Left renal pelvis (tissue), 4 donors: ENCODE results near the gene LRFN4. TPM values are rescaled to one million over a fixed set of nuclear protein-coding genes. Genes with fewer than 3 reads are reported as not detected.
A peak's percentile ranks its signal among the peaks of the same experiment; 100 is the strongest.

Experiments used
- DNase-seq, 4 donors: peaks; one replicate each; pipeline ENCODE4 v3.0.0-alpha.2; 2013; ENCODE audit warnings: low read depth in 4 of 4, low spot score in 3 of 4
- polyA plus RNA-seq, 4 donors: library from polyadenylated mRNA; unstranded; fragments of 120-200 nt; gene quantifications; one replicate each; pipeline ENCODE4 v1.2.1, GENCODE V29; 2013; ENCODE audit not compliant: insufficient read length in 4 of 4

The LRFN4 gene
- polyA plus RNA-seq, 4 donors, result 9.1 to 28.0 (median 12.7) TPM

DNA sequence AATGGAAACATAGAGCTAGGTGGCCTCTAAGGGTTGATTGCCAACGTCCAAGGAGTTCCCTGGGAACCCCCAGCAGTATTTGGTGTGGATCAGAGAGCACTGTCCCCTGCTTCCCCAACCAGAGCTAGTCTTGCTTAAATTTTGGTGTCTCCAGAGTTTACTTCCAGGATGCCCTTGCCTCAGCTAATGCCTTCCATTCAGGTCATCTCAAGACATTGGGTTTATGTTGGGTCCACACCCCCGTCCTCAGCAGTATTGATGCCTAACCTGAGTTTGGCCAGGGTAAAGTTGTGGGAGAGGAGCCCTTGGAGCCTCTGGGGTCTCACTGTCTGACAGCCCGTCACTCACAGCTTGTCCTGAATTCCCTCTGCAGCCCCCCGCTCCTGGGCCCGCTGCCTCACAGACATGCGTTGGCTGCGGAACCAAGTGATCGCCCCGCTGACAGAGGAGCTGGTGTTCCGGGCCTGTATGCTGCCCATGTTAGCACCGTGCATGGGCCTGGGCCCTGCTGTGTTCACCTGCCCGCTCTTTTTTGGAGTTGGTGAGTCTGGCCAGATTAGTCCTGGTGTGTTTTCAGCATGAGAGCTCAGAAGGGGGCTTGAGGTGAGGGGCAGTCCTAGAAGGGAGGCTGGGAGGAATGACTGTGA, 12.2 kb upstream of the LRFN4 start:
- DNase-seq, result no peak

DNA sequence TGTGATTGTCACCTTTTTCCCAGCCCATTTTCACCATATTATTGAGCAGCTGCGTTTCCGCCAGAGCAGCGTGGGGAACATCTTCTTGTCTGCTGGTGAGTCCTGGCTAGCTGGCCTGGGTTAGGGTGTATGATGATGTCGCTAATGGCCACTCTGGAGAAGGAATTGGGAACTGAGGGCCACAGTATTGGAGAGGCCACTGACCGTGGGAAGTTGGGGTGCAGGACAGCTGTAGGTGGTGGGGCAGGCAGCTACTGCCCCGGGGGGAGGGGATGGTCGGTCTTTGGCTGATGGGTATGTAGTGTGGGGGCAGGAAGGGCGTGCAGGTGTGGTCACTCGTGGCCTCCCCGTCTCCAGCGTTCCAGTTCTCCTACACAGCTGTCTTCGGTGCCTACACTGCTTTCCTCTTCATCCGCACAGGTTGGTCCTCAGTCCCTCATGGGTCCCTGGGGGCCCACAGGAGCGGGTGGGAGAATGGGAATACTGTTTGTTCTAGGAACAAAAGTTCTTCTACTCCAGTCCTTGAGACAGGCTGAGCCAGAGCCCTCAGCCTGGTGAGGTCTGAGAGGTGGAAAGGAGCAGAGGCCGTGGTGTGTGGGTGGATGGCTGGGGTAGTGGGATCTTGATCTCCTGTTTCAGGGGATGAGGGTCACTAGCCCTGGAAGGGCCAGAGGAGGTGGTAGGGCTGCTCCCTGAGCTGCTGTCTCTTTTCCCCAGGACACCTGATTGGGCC, 11.6 kb upstream of the LRFN4 start:
- DNase-seq, result no peak

DNA sequence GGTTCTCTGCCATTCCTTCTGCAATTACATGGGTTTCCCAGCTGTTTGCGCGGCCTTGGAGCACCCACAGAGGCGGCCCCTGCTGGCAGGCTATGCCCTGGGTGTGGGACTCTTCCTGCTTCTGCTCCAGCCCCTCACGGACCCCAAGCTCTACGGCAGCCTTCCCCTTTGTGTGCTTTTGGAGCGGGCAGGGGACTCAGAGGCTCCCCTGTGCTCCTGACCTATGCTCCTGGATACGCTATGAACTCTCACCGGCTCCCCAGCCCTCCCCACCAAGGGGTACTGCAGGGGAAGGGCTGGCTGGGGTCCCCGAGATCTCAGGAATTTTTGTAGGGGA, 11.0 kb upstream of the LRFN4 start:
- DNase-seq, result no peak

DNA sequence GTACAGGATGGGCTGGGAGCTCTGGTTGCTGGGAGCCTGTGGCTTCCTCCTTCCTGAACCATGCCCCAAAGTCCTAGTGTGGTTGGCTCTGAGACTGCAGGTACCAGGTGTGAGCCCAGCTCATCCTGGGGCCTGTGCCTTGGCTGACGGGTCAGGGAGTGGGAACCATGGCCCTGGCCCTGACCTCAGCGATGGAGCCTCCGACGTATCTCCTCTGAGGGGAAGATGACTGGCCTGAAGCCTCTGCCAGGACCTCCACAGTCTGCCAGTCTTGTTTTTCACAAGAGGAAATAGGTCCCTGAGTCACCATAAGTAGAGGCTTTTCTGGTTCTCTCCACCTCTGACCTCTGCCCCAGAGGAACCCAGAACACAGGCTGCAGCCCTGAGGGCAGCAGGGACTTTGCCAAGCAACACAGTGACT, 10.2 kb upstream of the LRFN4 start:
- no peak for DNase-seq

DNA sequence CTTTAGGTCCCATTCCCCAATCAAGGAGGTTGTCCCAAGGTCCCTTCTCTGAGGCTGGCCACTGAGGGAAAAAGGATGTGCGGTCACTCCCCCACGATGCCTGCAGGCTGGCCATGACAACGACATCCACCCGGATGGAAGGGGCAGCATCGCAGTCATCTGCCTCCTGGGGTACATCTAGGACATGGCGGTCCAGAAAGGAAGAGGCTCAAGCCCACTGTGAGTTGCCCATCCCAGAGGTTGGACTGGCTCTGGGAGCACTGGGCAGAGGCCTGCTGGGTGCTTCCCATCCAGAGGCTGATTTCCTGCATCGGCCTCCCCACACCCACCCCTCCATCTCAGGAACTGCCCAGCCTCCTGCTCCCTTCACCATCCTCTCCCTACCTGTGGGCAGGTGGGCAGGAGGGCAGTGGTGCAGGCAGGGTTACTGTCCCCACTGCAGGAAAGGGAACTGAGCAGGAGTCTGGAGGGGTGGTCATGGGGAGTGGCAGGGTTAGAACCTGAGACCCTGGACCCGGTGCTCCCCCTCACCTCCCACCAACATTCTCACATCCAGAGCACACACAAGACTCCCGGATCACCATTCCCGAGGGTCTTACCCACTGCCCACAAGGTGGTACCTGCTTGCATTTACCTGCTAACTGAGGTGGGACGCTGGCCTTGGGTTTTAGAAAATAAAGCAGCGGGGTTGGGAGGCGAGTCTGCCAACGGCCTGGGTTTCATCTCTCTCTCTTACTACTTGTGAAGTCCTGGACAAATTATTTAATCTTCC, 9.2 kb upstream of the LRFN4 start:
- no peak for DNase-seq

DNA sequence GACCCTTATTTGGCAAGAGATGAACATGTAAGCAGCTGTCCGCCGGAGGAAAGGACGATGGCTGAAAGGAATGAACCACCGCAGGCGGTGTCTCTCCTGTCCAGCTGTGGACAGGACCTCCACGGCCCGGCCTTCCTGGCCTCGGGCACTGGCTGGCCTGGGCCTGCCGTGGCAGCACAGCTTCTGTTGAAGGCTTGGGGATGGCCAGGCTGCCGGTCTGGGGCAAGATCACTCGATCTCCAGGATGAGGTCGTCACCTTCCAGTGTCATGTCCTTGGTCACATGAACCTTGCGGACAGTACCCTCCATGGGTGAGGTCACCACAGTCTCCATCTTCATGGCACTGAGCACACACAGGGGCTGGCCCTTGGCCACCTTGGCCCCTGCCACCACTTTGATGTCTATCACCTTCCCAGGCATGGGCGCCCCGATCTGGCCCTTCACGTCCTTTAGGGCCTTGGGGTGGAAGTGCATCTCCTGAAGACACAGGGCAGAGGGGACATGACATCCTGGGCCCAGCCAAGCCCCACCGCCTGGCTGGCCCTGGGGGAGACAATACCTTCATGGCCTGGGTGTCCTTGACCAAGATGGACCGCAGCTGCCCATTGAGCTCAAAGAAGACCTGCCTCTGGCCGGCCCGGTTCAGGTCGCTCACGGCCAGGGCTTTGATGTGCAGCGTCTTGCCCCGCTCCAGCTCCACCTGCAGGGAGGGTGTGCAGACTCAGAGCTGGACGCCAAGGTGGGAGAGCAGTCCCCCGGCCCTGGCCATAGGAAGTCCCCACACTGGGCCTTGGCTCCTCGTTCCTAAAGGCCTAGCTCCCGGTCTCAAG, 8.0 kb upstream of the LRFN4 start:
- DNase-seq, result no peak

DNA sequence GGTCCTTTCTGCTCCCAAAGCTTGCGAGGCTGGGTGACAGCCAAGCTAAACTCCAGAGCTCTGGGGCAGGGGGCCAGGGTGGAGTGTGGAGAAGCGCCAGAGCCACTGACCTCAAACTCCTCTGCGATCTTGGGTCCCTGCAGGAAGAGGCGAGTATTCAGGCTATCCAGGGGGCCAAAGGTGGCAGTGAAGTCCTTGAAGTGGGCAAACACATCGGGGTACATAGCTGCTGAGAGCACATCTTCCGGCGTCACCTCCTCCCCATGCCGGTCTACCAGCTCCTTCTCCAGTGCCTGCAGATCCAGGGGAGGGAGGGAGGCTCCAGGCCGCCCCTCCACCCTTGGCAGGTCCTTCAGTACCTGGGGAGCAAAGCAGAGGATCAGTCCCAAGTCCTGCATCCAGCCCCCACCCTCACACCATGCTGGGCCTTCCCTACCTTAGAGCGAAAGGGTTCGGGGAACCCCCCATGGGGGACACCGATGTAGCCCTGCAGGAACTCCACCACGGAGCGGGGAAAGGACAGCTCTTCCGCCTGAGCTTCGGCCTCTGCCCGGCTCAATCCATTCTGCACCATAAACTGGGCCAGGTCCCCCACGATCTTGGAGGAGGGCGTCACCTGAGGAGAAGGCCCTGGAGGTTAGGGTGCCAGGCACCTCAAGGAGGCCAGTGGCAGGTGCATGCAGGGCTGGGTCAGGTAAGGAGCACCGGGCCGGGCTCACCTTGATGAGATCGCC, 7.2 kb upstream of the LRFN4 start:
- DNase-seq, result no peak

DNA sequence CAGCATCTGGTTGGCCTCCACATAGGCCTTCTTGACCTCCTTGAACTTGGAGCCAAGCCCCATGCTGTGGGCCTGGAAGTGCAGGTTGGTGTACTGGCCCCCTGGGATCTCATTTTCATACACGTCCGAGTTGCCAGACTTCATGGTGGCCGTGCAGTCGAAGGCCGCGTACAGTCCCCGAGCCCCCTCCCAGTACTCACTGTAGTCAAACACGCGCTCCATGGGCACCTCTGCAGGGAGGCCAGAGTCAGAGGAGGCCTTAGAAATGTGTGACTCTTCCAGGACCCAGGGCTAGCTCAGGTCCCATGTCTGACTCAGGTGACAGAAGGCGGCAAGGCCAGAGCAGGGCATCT, 6.7 kb upstream of the LRFN4 start:
- no peak for DNase-seq

DNA sequence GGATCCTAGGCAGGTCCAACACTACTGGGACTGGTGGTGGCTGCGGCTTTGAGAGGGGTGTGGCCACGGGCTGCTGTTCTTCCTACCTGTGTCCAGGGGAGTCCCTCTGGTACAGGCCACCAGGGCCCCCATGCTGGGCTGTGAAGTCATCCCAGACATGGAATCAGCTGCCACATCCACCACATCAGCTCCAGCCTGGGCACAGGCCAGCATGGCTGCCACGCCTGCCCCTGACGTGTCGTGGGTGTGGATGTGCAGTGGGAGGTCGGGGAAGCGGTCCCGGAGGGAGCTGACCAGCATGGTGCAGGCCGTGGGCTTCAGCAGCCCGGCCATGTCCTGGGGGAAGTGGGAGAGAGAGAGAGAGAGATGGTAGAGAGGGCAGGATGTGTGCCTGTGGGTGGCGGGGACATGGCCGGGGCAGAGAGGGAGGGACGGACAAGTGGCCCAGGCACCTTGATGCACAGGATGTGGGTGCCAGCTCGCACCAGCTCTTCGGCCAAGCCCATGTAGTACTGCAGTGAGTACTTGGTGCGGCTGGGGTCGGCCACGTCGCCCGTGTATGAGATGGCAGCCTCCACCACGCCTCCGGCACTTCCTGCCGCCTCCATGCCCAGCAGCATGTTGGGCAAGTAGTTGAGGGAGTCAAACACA, 6.2 kb upstream of the LRFN4 start:
- DNase-seq, result no peak

DNA sequence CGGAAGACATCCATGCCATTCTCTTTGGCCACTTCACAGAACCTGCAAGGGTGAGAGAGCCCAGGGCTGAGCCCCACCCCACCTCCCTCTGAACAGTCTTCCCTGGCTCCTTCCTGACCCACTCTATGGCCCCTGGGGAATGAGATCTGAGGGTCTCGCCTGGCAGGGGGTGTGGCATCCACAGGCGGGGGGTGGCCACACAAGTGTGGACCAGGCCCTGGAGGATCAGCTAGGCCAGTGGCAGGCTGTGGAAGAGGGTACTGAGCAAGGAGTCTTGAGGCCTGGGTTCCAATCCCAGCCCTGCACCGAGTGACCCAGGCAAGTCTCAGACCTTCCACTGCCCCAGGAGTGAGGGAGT, 5.6 kb upstream of the LRFN4 start:
- no peak for DNase-seq

DNA sequence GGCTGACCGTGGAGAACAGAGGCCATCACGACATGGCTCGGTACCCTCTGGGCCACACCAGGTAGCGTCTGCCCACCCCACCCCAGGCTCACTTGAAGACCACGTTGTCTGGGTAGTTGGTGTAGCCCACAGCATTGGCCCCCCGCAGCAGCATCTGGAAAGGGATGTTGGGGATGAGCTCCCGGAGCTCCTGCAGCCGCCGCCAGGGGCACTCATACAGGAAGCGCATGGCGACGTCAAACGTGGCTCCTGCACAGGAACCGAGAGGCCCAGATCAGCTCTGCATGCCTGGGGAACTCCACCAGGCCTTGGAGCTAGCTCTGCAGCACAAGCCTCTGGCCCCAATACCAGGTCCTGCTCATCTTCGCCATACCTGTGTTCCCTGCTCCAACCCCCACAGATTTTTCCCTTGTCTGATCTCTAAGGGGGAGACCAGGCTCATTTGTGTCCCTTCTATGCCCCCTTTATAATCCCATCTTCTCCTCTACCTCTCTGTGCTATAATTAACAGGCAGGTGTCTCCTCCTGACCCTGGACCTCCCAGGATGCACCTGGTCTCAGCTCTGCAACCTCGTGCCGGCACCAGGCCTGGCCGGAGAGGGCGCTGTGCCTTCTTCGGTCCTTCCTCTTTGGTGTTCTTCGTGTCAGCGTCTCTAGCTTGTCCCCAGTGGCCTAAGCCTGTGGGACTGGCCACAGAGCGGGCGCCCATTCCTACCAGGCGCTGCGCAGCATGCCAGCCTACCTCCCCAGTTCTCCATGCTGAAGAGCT, 5.0 kb upstream of the LRFN4 start:
- no peak for DNase-seq

DNA sequence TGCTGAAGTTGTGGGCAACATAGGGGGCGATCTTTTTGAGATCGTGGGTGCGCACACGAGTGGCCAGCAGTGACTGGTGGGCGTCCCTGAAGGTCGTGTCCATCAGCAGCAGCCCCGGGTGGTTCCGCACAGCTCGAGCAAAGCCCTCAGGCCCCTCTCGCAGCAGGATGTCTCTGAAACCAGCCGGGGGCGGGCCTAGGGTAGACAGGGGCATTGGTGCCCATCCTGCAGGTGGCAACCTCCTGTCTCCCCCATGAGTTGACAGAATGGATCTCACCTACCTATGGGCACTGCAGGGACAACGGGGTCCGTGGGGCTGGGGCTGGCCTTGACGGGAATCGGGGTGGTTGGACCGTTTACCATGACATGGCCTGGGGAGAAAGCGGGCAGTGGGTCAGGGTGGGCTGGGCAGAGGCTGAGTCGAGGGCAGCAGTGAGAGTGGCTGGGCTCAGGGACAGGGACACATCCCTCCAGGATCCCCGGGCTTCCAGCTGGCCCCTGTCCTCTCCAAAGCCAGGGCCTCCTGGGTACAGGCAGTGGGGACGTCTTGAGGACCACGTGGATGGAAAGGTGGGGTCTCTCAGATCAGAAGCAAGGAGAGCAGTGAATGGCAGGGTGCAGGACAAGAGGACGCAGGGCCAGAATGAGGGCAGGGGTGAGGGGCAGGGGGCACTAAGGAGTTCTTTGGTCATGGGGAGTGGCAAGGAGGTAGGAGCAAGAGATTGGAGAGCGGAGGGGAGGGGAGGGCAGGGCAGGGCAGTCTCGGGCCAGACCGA, 4.2 kb upstream of the LRFN4 start:
- no peak for DNase-seq

DNA sequence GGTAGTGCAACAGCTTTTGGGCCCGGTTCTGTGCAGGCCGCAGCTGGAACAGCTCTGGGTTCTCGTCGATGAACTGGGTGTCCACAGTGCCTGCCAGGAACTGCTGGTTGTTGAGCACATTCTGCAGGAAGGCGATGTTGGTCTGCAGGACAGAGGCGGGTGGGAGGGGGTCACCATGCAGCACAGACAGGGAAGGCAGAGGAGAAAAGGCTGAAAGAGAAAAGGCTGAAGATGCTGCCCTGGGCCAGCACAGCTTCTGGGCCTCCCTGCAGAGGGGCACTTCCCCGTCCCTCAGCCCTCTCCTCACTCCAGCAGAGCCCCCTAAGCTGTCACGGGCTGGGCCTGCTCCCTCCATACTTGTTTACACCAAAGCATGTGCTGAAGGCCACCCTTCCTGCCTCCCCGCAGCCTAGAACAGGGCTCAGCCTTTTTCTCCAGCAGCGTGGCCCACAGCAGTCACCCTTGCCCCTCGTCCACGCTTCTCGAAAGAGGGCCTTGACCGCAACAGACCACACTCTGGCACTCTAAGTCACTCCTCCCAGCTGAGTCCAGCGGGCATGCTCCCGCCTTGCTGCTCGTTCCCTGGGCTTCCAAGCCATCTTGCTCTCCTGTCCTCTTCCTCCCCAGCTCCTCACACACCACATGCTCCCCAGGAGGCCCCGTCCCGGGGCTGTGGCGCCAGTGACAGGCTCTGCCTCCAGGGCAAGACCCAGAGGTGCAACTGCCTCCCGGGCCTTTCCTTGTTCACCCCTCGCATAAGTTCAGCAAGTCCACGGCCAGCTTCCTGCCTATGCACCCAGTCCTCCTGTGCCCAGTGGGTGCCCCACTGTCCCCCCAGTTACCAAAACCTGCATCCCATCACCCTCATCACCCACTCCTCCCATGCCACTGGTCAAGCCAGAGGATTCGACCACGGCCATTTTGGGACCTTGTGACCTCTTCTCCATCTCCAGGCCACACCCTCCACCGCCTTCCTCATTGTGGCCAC, 3.3 kb upstream of the LRFN4 start:
- DNase-seq, result no peak

DNA sequence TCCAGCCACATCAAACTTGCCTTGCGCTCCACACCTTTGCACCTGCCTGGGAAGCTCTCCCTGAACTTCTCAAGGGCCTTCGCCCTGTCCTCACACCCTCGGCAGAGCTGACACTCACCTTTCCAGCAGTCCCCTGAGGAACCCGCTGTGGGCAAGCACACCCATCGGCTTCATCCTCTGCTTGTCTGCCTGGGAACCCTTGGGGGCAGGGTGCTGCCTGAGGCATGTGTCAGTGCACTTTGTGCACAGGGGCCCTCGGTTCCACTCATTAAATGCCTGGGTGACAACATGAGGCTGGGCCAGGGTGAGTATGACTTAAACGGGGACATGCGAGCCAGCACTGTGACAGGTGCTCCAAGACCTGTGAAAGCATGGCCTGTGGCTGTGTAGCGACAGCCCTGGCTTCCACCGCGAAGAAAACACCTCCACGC, 2.6 kb upstream of the LRFN4 start:
- no peak for DNase-seq

DNA sequence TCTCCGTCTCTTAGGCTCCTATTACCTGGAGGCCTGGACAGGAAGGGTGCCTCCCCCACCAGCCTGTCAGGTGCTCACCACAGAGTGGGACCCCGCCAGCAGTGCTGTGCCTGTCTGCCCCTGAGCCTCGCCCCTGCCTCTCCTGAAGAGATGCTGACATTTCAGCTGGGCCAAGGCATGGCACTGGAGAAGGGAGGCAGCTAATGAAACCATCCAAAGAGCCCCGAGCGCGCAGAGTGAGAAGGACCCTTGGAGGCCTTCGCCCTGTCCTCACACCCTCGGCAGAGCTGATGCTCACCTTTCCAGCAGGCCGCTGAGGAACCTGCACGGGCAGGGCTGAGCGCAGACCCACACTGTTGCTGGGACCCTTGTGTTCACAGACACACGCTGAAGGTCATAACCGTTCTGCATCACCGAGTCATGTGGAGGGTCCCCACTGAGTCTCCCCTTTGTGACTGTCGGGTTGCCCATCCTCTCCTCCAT, 2.1 kb upstream of the LRFN4 start:
- no peak for DNase-seq

DNA sequence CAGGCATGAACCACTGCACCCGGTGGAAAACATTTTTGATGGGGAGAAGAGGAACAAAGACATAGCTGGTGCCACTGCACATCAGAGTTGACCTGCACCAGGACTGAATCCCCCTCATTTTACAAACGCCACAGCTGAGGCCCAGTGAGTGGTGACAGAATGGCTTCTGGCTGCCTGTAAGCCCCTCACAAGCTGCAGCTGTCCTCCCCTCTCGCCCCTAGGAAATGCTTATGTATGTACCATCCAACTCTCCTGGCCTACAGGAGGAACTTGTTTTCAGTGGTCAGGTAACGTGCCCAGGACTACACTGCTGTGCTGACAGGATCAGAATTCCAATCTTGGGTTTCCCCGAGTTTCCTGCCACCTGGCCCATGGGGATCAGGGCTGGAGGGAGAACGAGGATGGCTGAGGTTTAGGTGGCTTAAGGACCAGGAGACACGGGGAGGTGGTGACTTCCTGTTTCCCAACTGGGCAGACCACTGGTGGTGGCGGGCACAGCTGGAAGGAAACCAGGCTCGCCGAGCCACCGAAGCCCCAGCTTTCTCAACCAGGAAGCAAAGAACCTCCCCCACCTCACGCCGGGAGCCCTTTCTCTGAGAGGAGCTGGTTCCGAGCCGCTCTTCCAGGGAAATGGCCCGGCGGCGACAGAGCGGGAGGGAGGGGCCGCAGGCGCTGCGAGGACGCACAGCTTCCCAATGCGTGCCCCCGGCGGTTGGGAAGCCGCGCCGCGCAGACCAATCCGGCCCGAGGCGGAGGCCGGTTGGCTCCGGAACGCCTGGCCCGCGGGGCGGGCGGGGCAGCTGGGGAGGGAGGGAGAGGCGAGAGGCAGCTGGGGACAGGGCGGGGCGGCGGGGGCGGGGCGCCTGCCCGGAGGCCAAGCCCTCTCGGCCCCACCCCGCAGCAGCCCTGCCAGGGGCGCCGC, 1.0 kb upstream of the LRFN4 start:
- peak in 3 of 4 donors; percentile 77 to 83 (median 81) for DNase-seq
